HG02678 (cell line): ENCODE measurements around the gene MPDZ.

Source experiments
- ATAC-seq: cut with Tn5 transposase; IDR thresholded peaks from one replicate; pipeline ENCODE4 v1.9.1; 2021; ENCODE audit warnings: mild to moderate bottlenecking, moderate library complexity; ENCODE audit not compliant: unreplicated experiment

MPDZ gene

GRCh38 chr9:13189362-13189761 lies 90.1 kb downstream of the MPDZ start:
- ATAC-seq: no peak

GRCh38 chr9:13186774-13187173 lies 92.7 kb downstream of the MPDZ start:
- no peak for ATAC-seq

GRCh38 chr9:13186091-13186490 lies 93.4 kb downstream of the MPDZ start:
- ATAC-seq: no peak

DNA sequence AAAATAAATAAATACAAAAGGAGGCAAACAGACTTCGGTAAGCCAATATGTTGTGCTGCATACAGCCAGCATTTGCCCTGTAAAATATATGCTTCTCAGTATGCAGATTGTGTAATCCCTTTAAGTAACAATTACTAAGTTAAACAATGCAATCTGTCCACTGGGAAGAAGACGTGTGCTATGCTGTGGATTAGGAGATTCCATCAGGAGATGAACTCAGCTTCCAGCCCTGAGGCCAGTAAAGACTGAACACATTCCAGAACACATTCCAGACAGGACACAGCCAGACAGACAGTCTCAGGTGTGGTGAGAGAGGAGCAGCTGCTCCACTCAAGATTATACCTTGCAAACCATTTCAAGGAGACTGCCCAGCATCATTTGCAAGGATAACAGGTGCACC lies 97.8 kb downstream of the MPDZ start:
- no peak for ATAC-seq

DNA sequence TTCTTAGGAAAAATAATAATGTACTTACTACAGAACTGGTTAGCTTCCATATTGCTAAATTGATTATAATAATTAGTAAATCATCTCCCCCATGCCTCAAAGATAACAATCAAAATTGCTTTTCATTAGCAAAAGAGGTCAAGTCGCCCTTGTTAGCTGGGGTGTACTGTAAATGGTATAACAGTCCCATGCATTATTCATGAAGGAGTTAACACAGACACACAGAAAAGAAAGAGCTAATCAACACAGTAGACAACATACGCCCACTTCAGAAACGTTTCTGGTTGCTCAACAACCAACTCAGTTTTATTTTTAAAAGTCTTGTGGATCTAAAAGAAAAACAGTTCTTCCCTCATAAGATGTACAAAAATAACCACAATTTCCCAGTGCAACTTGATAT lies 100.2 kb downstream of the MPDZ start:
- ATAC-seq: no peak

GRCh38 chr9:13175732-13176131 lies 103.8 kb downstream of the MPDZ start:
- no peak for ATAC-seq

GRCh38 chr9:13174906-13175639 lies 104.4 kb downstream of the MPDZ start:
- no peak for ATAC-seq

GRCh38 chr9:13173553-13173952 lies 105.9 kb downstream of the MPDZ start:
- ATAC-seq: no peak

GRCh38 chr9:13171261-13171660 lies 108.2 kb downstream of the MPDZ start:
- no peak for ATAC-seq

DNA sequence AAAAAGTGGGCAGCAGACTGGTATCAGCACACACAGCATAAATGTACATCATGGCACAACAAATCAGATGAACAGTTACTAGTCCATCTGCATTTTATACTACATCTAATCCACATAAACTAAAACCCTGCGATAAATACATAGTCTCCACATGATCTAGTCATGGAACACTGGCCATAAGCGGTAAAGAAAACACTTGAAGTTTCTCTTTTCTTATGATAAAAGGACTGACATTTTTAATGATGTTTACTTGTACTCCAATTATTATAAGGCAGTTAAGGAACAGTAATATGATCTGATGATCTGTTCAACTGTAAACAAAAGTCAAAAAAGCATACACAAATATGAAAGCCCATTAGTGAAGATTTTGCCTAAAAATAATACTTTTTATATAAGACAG lies 112.5 kb downstream of the MPDZ start:
- ATAC-seq: no peak

GRCh38 chr9:13165956-13166355 lies 113.5 kb downstream of the MPDZ start:
- no peak for ATAC-seq

- no peak for ATAC-seq
These were observed 114.1 kb downstream of the MPDZ start for GRCh38 chr9:13165236-13165945.

DNA sequence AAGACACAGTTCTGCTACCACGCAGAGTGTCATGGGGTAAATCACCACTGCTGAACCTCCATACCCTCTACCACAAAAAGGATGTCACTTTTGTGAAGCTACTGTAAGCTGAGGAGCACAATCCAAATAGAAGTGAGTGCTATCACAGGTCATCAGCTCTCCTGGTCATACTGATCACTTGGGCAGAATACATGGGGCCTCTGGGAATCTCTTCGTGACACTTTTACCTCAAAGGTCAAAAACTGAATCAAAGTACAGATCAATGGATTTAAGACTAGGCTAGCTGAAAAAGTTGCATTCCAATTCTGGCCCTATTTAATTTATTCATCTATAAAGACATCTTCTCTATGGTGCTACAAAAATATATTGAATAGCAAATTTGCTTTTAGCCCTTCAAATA lies 115.5 kb downstream of the MPDZ start:
- no peak for ATAC-seq

GRCh38 chr9:13163287-13163686 lies 116.2 kb downstream of the MPDZ start:
- ATAC-seq: no peak

DNA sequence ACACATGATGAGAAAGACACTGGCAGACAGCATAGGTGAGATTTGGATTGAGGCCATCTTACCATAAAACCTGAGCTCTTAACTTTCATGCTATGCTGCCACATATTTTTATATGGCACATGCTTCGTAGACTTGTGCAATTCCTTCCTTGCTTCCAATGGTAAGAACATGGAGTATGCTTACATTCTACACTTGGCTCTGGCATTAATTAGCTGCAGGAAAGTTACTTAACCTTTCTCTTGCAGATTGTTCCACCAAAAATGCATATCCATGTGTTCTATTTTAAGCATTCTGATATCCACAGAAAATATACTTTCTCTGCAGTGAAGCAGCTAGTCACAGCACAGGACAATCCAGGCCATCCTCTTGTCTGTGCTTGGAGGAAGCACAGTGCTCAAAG lies 119.4 kb downstream of the MPDZ start:
- no peak for ATAC-seq

DNA sequence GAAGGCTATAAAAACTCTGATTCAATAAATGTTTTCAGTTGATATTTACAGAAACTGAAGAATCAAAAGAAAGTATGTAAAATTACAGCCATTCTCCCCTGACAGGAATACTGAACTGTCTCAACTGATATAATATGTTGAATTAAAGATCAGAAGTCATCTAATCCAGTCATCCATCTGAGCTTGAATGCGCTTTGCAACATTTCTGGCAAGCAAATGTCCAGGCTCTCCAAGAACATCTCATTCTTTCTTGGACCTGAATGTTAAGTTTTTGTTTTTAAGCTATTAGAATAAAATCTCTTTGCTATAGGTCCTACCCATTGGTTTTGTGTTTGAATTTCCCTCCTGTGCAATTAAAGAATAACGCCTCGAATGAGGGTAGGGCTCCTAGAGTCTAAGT lies 120.5 kb downstream of the MPDZ start:
- ATAC-seq: no peak

DNA sequence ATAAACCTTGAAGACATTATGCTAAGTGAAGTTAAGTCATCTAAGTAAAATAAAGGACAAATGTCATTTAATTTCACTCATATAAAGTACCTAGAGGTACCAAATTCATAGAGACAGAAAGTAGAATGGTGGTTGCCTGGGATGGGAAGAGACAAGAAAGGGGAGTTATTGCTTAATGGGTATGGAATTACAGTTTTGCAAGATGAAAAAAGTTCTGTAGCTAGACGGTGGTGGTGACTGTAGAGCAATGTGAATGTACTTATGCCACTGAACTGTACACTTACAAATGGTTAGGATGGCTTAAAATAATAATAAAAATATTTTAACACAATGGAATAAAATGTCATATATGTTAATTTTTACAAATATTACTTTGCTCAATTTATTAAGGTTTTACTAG lies 128.0 kb downstream of the MPDZ start:
- no peak for ATAC-seq

GRCh38 chr9:13149454-13149853 lies 130.0 kb downstream of the MPDZ start:
- ATAC-seq: no peak

DNA sequence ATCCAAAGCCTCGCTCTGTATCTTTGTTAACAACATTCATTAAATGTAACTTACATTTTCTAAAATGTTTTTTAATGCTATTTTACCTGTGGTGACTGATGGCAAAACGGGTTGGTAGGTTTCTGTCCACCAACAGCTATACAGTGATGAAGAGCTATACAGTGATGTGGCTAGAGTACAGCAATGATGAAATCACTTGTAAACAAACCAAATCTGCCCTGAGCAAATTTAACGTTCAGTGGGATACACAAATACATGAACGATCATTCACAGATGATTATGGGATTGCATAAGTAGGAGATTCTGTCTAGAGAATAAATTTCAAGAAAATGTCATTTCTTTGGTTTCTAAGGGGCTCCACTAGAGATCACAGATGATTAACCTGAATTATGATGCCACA lies 132.7 kb downstream of the MPDZ start:
- no peak for ATAC-seq

- ATAC-seq: no peak
These were observed 134.2 kb downstream of the MPDZ start for GRCh38 chr9:13145340-13145739.

DNA sequence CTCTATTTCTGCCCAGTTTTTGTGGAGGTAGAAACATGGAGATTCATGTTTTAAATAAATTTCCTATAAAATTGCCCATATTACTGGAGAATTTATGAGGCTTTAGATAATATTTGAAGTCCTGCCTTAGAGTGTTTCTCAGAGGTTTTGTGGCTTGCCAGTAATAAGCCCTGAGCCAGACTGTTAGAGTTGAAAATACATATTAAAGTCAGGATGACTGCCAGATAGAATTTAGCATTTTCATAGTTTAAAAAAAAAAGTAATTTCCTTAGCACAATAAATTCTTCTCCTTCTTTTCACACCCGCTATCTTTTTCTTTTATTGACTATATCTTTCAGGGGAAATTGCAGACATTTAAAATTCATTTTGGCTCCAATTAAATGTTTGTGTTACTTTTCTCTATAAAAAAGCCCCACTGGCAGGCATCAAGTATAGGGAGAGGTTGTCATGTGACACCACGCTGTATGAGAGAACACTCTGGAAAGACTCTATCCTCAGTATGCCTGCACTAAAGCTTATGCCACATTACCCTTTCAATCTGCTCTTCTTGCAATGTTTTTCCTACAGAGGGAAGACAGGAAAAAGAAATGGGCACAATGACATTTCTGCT lies 135.2 kb downstream of the MPDZ start:
- ATAC-seq: no peak

DNA sequence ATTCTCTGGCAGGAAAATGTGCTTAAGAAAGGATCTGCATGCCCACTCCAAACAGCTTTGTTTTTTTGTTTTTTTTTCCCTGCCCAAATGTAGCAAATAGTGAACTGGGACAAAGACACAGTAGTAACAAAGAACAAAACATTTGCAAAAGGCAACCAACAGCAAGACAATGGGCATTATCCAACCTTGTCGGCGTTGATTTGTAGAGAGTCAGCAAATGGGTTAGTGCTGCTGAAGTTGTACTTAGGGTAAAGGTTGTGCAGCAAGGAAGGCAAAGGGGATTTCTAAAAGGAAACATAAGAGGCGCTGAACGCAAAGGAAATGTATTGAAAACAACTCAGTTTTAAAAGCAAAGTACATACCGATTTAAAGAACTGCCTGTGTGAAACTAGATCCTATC lies 136.2 kb downstream of the MPDZ start:
- ATAC-seq: no peak
